ENCODE measurements around the gene ZIC1.

The ZIC1 gene

GRCh38 chr3:147387885-147388699, 21.1 kb upstream of the ZIC1 start:
- no peak overlapping the region for H3K23ac ChIP-seq (ENCODE audit: low read depth, low read length, poor library complexity)
- no peak overlapping the region for H3K14ac ChIP-seq (ENCODE audit: low read length)
- H2AFZ ChIP-seq (ENCODE audit: low read length) = peak overlapping the region; percentile 26
- no peaks in the 10 kb centered on the region for H3K36me3 ChIP-seq (replicated peaks in 1 of 2; ENCODE audit: control insufficient read depth in 2 of 2, insufficient read depth in 2 of 2, low read length in 2 of 2)
- H3K4me2 ChIP-seq (ENCODE audit: insufficient read depth, low read length, poor library complexity, severe bottlenecking) = peak overlapping the region; percentile 29
- H3K27me3 ChIP-seq (ENCODE audit: control insufficient read depth in 3 of 3, insufficient read depth in 3 of 3, low read depth in 1 of 3, low read length in 3 of 3) = peaks cover 15 to 88% (median 79%) of the 10 kb centered on the region in 3 experiments
- no peak overlapping the region for H4K91ac ChIP-seq (ENCODE audit: low read depth, low read length, poor library complexity)
- H2BK15ac ChIP-seq (ENCODE audit: low read length) = no peak overlapping the region
- no peak overlapping the region for H2BK5ac ChIP-seq (ENCODE audit: low read length)
- peak overlapping the region; percentile 36 for H3K18ac ChIP-seq (ENCODE audit: low read length)
- peaks cover 3 to 14% of the 10 kb centered on the region in 2 donors for H3K9me3 ChIP-seq (replicated peaks in 1 of 2; ENCODE audit: control insufficient read depth in 2 of 2, insufficient read depth in 1 of 2, low read depth in 1 of 2, low read length in 2 of 2)
- H3K4ac ChIP-seq (ENCODE audit: low read length) = no peak overlapping the region
- no peak overlapping the region for H3K27ac ChIP-seq (replicated peaks; ENCODE audit: low read length)
- no CpG with 5 or more reads among the region's 36 CpGs for WGBS, 2 donors (ENCODE audit: extremely low coverage in 2 of 2, insufficient read length in 2 of 2, insufficient replicate concordance in 1 of 2)
- no peak overlapping the region for H2AK5ac ChIP-seq (ENCODE audit: low read depth, low read length)
- peaks cover 24 to 37% of the 10 kb centered on the region in 2 donors for H3K4me1 ChIP-seq (ENCODE audit: control insufficient read depth in 2 of 2, insufficient read depth in 1 of 2, low read depth in 1 of 2, low read length in 2 of 2)
- H3K9ac ChIP-seq (ENCODE audit: low read depth, low read length, poor library complexity) = no peak overlapping the region
- no peak overlapping the region for H2BK12ac ChIP-seq (ENCODE audit: low read length)
- no peak overlapping the region for H4K8ac ChIP-seq (ENCODE audit: low read depth, low read length)
- peak overlapping the region in 1 of 2 donors; percentile 23 for H3K4me3 ChIP-seq (ENCODE audit: low read length in 2 of 2)
- H2BK120ac ChIP-seq (ENCODE audit: low read depth, low read length) = no peak overlapping the region
- DNase-seq (ENCODE audit: low spot score) = no peak
- H3K79me1 ChIP-seq (ENCODE audit: low read depth, low read length) = no peaks in the 10 kb centered on the region

- Histone ChIP-seq H2AK5ac (ENCODE audit: low read depth, low read length) (no peak overlapping the region), H2BK5ac (ENCODE audit: low read length) (no peak overlapping the region), H4K91ac (ENCODE audit: low read depth, low read length, poor library complexity) (no peak overlapping the region), H3K79me1 (ENCODE audit: low read depth, low read length) (no peaks in the 10 kb centered on the region), H3K36me3 (replicated peaks in 1 of 2; ENCODE audit: control insufficient read depth in 2 of 2, insufficient read depth in 2 of 2, low read length in 2 of 2) (no peaks in the 10 kb centered on the region), H4K8ac (ENCODE audit: low read depth, low read length) (no peak overlapping the region), H2BK120ac (ENCODE audit: low read depth, low read length) (no peak overlapping the region), H3K14ac (ENCODE audit: low read length) (no peak overlapping the region), H3K18ac (ENCODE audit: low read length) (no peak overlapping the region), H3K27me3 (ENCODE audit: control insufficient read depth in 3 of 3, insufficient read depth in 3 of 3, low read depth in 1 of 3, low read length in 3 of 3) (peaks cover 15 to 80% (median 79%) of the 10 kb centered on the region in 3 experiments), H3K4me2 (ENCODE audit: insufficient read depth, low read length, poor library complexity, severe bottlenecking) (peak overlapping the region; percentile 29), H3K9me3 (replicated peaks in 1 of 2; ENCODE audit: control insufficient read depth in 2 of 2, insufficient read depth in 1 of 2, low read depth in 1 of 2, low read length in 2 of 2) (peaks cover 3 to 14% of the 10 kb centered on the region in 2 donors), H3K9ac (ENCODE audit: low read depth, low read length, poor library complexity) (no peak overlapping the region), H3K4me1 (ENCODE audit: control insufficient read depth in 2 of 2, insufficient read depth in 1 of 2, low read depth in 1 of 2, low read length in 2 of 2) (peaks cover 24 to 37% of the 10 kb centered on the region in 2 donors), H2BK15ac (ENCODE audit: low read length) (no peak overlapping the region), H2BK12ac (ENCODE audit: low read length) (no peak overlapping the region), H3K4ac (ENCODE audit: low read length) (no peak overlapping the region), H3K4me3 (ENCODE audit: low read length in 2 of 2) (peak overlapping the region in 1 of 2 donors; percentile 23), H3K23ac (ENCODE audit: low read depth, low read length, poor library complexity) (no peak overlapping the region), H2AFZ (ENCODE audit: low read length) (no peak overlapping the region), H3K27ac (replicated peaks; ENCODE audit: low read length) (no peak overlapping the region)
- DNase-seq (ENCODE audit: low spot score) = no peak
- WGBS, 2 donors (ENCODE audit: extremely low coverage in 2 of 2, insufficient read length in 2 of 2, insufficient replicate concordance in 1 of 2) = no CpG with 5 or more reads among the region's 25 CpGs
These were observed 20.2 kb upstream of the ZIC1 start for GRCh38 chr3:147388700-147389580.

- Histone ChIP-seq H2AK5ac (ENCODE audit: low read depth, low read length) (no peak overlapping the region), H3K14ac (ENCODE audit: low read length) (no peak overlapping the region)
These were observed 19.4 kb upstream of the ZIC1 start for GRCh38 chr3:147389717-147390116.

More at GRCh38 chr3:147389717-147390116, 19.4 kb upstream of the ZIC1 start:
- Histone ChIP-seq H3K18ac (ENCODE audit: low read length) (no peak overlapping the region), H3K4me1 (ENCODE audit: control insufficient read depth in 2 of 2, insufficient read depth in 1 of 2, low read depth in 1 of 2, low read length in 2 of 2) (peaks cover 25 to 37% of the 10 kb centered on the region in 2 donors), H3K4ac (ENCODE audit: low read length) (no peak overlapping the region), H2BK15ac (ENCODE audit: low read length) (no peak overlapping the region), H2BK12ac (ENCODE audit: low read length) (no peak overlapping the region), H3K23ac (ENCODE audit: low read depth, low read length, poor library complexity) (no peak overlapping the region), H3K4me3 (ENCODE audit: low read length in 2 of 2) (no peak overlapping the region), H4K8ac (ENCODE audit: low read depth, low read length) (no peak overlapping the region), H4K91ac (ENCODE audit: low read depth, low read length, poor library complexity) (no peak overlapping the region), H3K27ac (replicated peaks; ENCODE audit: low read length) (no peak overlapping the region), H3K27me3 (ENCODE audit: control insufficient read depth in 3 of 3, insufficient read depth in 3 of 3, low read depth in 1 of 3, low read length in 3 of 3) (peaks cover 15 to 78% (median 72%) of the 10 kb centered on the region in 3 experiments), H3K9me3 (replicated peaks in 1 of 2; ENCODE audit: control insufficient read depth in 2 of 2, insufficient read depth in 1 of 2, low read depth in 1 of 2, low read length in 2 of 2) (peaks cover 3 to 10% of the 10 kb centered on the region in 2 donors), H3K4me2 (ENCODE audit: insufficient read depth, low read length, poor library complexity, severe bottlenecking) (no peak overlapping the region), H3K36me3 (replicated peaks in 1 of 2; ENCODE audit: control insufficient read depth in 2 of 2, insufficient read depth in 2 of 2, low read length in 2 of 2) (no peaks in the 10 kb centered on the region), H2BK5ac (ENCODE audit: low read length) (no peak overlapping the region), H3K79me1 (ENCODE audit: low read depth, low read length) (no peaks in the 10 kb centered on the region), H3K9ac (ENCODE audit: low read depth, low read length, poor library complexity) (no peak overlapping the region), H2AFZ (ENCODE audit: low read length) (no peak overlapping the region), H2BK120ac (ENCODE audit: low read depth, low read length) (no peak overlapping the region)
- no CpG with 5 or more reads among the region's 12 CpGs for WGBS, 2 donors (ENCODE audit: extremely low coverage in 2 of 2, insufficient read length in 2 of 2, insufficient replicate concordance in 1 of 2)
- no peak for DNase-seq (ENCODE audit: low spot score)
